Liver (tissue), 3 donors: Measurements from ENCODE around the gene ULK2.

Experiments used
- ATF3 ChIP-seq: IDR thresholded peaks from 2 replicates; pipeline ENCODE4 v1.6.1; 2016; ENCODE audit warnings: antibody characterized with exemption
- JUND ChIP-seq, 2 donors: IDR thresholded peaks; 2 replicates each; pipeline ENCODE4 v1.6.1; 2016; ENCODE audit warnings: antibody characterized with exemption in 2 of 2
- RAD21 ChIP-seq, 2 donors: IDR thresholded peaks; 2 replicates each; pipeline ENCODE4 v1.6.1; 2016; ENCODE audit warnings: antibody characterized with exemption in 2 of 2, mild to moderate bottlenecking in 2 of 2
- REST ChIP-seq: IDR thresholded peaks from 2 replicates; pipeline ENCODE4 v1.6.1; 2016; ENCODE audit warnings: antibody characterized with exemption, mild to moderate bottlenecking
- SP1 ChIP-seq: IDR thresholded peaks from 2 replicates; pipeline ENCODE4 v1.6.1; 2018; ENCODE audit warnings: antibody characterized with exemption, mild to moderate bottlenecking
- TF ChIP-seq, protein P1 (sequence below): fragments of 150-350 bp; IDR thresholded peaks from 2 replicates; pipeline ENCODE4 v1.5.1; 2017; ENCODE audit warnings: improper control_type of control experiment, low read depth, low read length; ENCODE audit not compliant: missing input control
- TF ChIP-seq, protein P2 (sequence below): IDR thresholded peaks from 2 replicates; pipeline ENCODE4 v1.6.1; 2016; ENCODE audit warnings: antibody characterized with exemption
- TF ChIP-seq, protein P3 (sequence below): IDR thresholded peaks from 2 replicates; pipeline ENCODE4 v1.6.1; 2016; ENCODE audit warnings: antibody characterized with exemption
- donor health status: healthy.
- donor health status: healthy.

GRCh38 chr17:19737305-19738072 lies 130.2 kb downstream of the ULK2 start:
- TF ChIP-seq, protein P1, sequence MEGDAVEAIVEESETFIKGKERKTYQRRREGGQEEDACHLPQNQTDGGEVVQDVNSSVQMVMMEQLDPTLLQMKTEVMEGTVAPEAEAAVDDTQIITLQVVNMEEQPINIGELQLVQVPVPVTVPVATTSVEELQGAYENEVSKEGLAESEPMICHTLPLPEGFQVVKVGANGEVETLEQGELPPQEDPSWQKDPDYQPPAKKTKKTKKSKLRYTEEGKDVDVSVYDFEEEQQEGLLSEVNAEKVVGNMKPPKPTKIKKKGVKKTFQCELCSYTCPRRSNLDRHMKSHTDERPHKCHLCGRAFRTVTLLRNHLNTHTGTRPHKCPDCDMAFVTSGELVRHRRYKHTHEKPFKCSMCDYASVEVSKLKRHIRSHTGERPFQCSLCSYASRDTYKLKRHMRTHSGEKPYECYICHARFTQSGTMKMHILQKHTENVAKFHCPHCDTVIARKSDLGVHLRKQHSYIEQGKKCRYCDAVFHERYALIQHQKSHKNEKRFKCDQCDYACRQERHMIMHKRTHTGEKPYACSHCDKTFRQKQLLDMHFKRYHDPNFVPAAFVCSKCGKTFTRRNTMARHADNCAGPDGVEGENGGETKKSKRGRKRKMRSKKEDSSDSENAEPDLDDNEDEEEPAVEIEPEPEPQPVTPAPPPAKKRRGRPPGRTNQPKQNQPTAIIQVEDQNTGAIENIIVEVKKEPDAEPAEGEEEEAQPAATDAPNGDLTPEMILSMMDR = no peak
- no peak for TF ChIP-seq SP1
- TF ChIP-seq, protein P2, sequence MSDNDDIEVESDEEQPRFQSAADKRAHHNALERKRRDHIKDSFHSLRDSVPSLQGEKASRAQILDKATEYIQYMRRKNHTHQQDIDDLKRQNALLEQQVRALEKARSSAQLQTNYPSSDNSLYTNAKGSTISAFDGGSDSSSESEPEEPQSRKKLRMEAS = no peak
- no peak for TF ChIP-seq RAD21 (IDR thresholded peaks at IDR 0.05)
- TF ChIP-seq, protein P3, sequence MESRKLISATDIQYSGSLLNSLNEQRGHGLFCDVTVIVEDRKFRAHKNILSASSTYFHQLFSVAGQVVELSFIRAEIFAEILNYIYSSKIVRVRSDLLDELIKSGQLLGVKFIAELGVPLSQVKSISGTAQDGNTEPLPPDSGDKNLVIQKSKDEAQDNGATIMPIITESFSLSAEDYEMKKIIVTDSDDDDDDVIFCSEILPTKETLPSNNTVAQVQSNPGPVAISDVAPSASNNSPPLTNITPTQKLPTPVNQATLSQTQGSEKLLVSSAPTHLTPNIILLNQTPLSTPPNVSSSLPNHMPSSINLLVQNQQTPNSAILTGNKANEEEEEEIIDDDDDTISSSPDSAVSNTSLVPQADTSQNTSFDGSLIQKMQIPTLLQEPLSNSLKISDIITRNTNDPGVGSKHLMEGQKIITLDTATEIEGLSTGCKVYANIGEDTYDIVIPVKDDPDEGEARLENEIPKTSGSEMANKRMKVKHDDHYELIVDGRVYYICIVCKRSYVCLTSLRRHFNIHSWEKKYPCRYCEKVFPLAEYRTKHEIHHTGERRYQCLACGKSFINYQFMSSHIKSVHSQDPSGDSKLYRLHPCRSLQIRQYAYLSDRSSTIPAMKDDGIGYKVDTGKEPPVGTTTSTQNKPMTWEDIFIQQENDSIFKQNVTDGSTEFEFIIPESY = no peak
- TF ChIP-seq JUND (IDR thresholded peaks at IDR 0.05) = no peak
- TF ChIP-seq REST = no peak
- TF ChIP-seq ATF3 = no peak
